HG02610 (cell line): ENCODE data around the gene HERPUD1.

Source experiments
- ATAC-seq: cut with Tn5 transposase; IDR thresholded peaks from one replicate; pipeline ENCODE4 v1.9.1; 2021; ENCODE audit warnings: mild to moderate bottlenecking, moderate library complexity; ENCODE audit not compliant: unreplicated experiment

HERPUD1 gene

GRCh38 chr16:56910654-56911539 lies 21.0 kb upstream of the HERPUD1 start:
- peak; percentile 45 for ATAC-seq

- peak; percentile 50 for ATAC-seq
Measured at GRCh38 chr16:56911771-56912571, 20.0 kb upstream of the HERPUD1 start.

- ATAC-seq: no peak
Measured at GRCh38 chr16:56912746-56913708, 18.9 kb upstream of the HERPUD1 start.

GRCh38 chr16:56914896-56915295 lies 17.0 kb upstream of the HERPUD1 start:
- no peak for ATAC-seq

GRCh38 chr16:56915336-56916119 lies 16.4 kb upstream of the HERPUD1 start:
- no peak for ATAC-seq

- peak; percentile 67 for ATAC-seq
Measured at GRCh38 chr16:56916571-56917403, 15.2 kb upstream of the HERPUD1 start.

GRCh38 chr16:56918467-56919012 lies 13.4 kb upstream of the HERPUD1 start:
- ATAC-seq: no peak

GRCh38 chr16:56919099-56919800 lies 12.7 kb upstream of the HERPUD1 start:
- no peak for ATAC-seq

GRCh38 chr16:56921571-56921970 lies 10.4 kb upstream of the HERPUD1 start:
- no peak for ATAC-seq

GRCh38 chr16:56923481-56924091 lies 8.4 kb upstream of the HERPUD1 start:
- ATAC-seq: no peak

- ATAC-seq: no peak
Measured at GRCh38 chr16:56927471-56927870, 4.5 kb upstream of the HERPUD1 start.

- no peak for ATAC-seq
Measured at GRCh38 chr16:56929639-56930038, 2.3 kb upstream of the HERPUD1 start.

- ATAC-seq: no peak
Measured at GRCh38 chr16:56930486-56931270, 1.3 kb upstream of the HERPUD1 start.

- peak; percentile 30 for ATAC-seq
Measured at GRCh38 chr16:56931271-56931891, 561 bp upstream of the HERPUD1 start.

- no peak for ATAC-seq
Measured at GRCh38 chr16:56932721-56933619, 1.0 kb downstream of the HERPUD1 start.
